CD14-positive monocyte (primary cell): Measurements from ENCODE around the gene FBXO45. TPM values are rescaled to one million over a fixed set of nuclear protein-coding genes. Genes with fewer than 3 reads are reported as not detected.

Experiments used
- DNase-seq, 3 donors: peaks; one replicate each; pipeline ENCODE4 v3.0.0-alpha.2; 2011 to 2022
- H2AFZ ChIP-seq: 2 replicates; pipeline ENCODE4 v1.6.0; 2012; ENCODE audit warnings: mild to moderate bottlenecking, low read depth, low read length, inconsistent platforms; ENCODE audit not compliant: insufficient read depth, poor library complexity, severe bottlenecking
- H3K27ac ChIP-seq, 2 donors: 1 replicate in 1 of 2; 2 replicates in 1 of 2; pipeline ENCODE4 v1.5.1; 2012 to 2013; ENCODE audit warnings: low read length in 2 of 2, control low read depth in 1 of 2, inconsistent platforms in 1 of 2, low read depth in 1 of 2, mild to moderate bottlenecking in 1 of 2
- H3K27me3 ChIP-seq, 2 donors: one replicate each; pipeline versions ENCODE4 v1.6.0 to v1.6.1; 2011 to 2013; ENCODE audit warnings: low read length in 2 of 2; ENCODE audit not compliant: control insufficient read depth in 2 of 2, insufficient read depth in 2 of 2
- H3K36me3 ChIP-seq, 2 donors: replicated peaks in 1 of 2; 1 replicate in 1 of 2; 2 replicates in 1 of 2; pipeline versions ENCODE4 v1.5.1 to v1.6.1; 2012 to 2013; ENCODE audit warnings: low read length in 2 of 2, control low read depth in 1 of 2, inconsistent platforms in 1 of 2, mild to moderate bottlenecking in 1 of 2; ENCODE audit not compliant: insufficient read depth in 2 of 2, control insufficient read depth in 1 of 2
- H3K4me1 ChIP-seq, 2 donors: 1 replicate in 1 of 2; 2 replicates in 1 of 2; pipeline versions ENCODE4 v1.5.1 to v1.6.1; 2012 to 2013; ENCODE audit warnings: low read length in 2 of 2, control low read depth in 1 of 2, inconsistent platforms in 1 of 2, mild to moderate bottlenecking in 1 of 2, moderate library complexity in 1 of 2; ENCODE audit not compliant: insufficient read depth in 2 of 2, control insufficient read depth in 1 of 2
- H3K4me2 ChIP-seq: replicated peaks from 2 replicates; pipeline ENCODE3; 2012; ENCODE audit warnings: low read length, moderate library complexity, mild to moderate bottlenecking; ENCODE audit not compliant: poor library complexity, severe bottlenecking; ENCODE audit errors: extremely low read depth
- H3K4me3 ChIP-seq, 3 experiments: fragments of 200-600 bp in 1 of 3; sonication (generic) in 1 of 3; replicated peaks in 1 of 3; 1 replicate in 2 of 3; 2 replicates in 1 of 3; pipeline ENCODE4 v1.5.1; 2011 to 2013; ENCODE audit warnings: low read length in 3 of 3, mild to moderate bottlenecking in 3 of 3, control low read depth in 2 of 3, low read depth in 2 of 3, inconsistent platforms in 1 of 3, moderate library complexity in 1 of 3
- H3K79me2 ChIP-seq: 2 replicates; pipeline ENCODE4 v1.6.0; 2012; ENCODE audit warnings: mild to moderate bottlenecking, control low read depth, inconsistent platforms, low read length, moderate library complexity; ENCODE audit not compliant: insufficient read depth
- H3K9ac ChIP-seq: 2 replicates; pipeline ENCODE4 v1.6.0; 2017; ENCODE audit warnings: low read length, mild to moderate bottlenecking; ENCODE audit not compliant: insufficient read depth, poor library complexity, severe bottlenecking
- H3K9me3 ChIP-seq, 2 donors: replicated peaks in 1 of 2; 1 replicate in 1 of 2; 2 replicates in 1 of 2; pipeline versions ENCODE4 v1.5.1 to v1.6.1; 2012 to 2013; ENCODE audit warnings: low read length in 2 of 2, control low read depth in 1 of 2; ENCODE audit not compliant: control insufficient read depth in 1 of 2, insufficient read depth in 1 of 2
- H4K20me1 ChIP-seq: 2 replicates; pipeline ENCODE4 v1.6.0; 2012; ENCODE audit warnings: mild to moderate bottlenecking, low read length, control low read depth, moderate library complexity; ENCODE audit not compliant: insufficient read depth
- H3K27ac Mint-ChIP-seq, 7 donors: one replicate each; pipeline ENCODE4 v1.8.0; 2020; ENCODE audit warnings: mild to moderate bottlenecking in 7 of 7, mixed read lengths in 7 of 7, moderate library complexity in 6 of 7, inconsistent platforms in 2 of 7
- H3K27me3 Mint-ChIP-seq, 3 donors: one replicate each; pipeline ENCODE4 v1.8.0; 2021 to 2022; ENCODE audit warnings: low read depth in 3 of 3, mild to moderate bottlenecking in 3 of 3, mixed read lengths in 3 of 3, moderate library complexity in 3 of 3, inconsistent platforms in 1 of 3
- H3K36me3 Mint-ChIP-seq, 2 donors: one replicate each; pipeline ENCODE4 v1.8.0; 2020; ENCODE audit warnings: mixed read lengths in 2 of 2, inconsistent platforms in 1 of 2, mild to moderate bottlenecking in 1 of 2
- H3K4me1 Mint-ChIP-seq: one replicate; pipeline ENCODE4 v1.8.0; 2020; ENCODE audit warnings: mild to moderate bottlenecking, mixed read lengths
- H3K4me3 Mint-ChIP-seq, 2 donors: one replicate each; pipeline ENCODE4 v1.8.0; 2020; ENCODE audit warnings: mild to moderate bottlenecking in 2 of 2, mixed read lengths in 2 of 2, moderate library complexity in 1 of 2
- H3K9me3 Mint-ChIP-seq, 7 donors: one replicate each; pipeline ENCODE4 v1.8.0; 2020 to 2022; ENCODE audit warnings: mixed read lengths in 7 of 7, mild to moderate bottlenecking in 6 of 7, moderate library complexity in 6 of 7, inconsistent platforms in 2 of 7
- WGBS: methylation state at CpG from one replicate; pipeline ENCODE4 v1.1.5; 2013; ENCODE audit warnings: missing lambda C conversion rate; ENCODE audit not compliant: insufficient coverage; 5-methylcytosine and 5-hydroxymethylcytosine counted together
- intact Hi-C, 2 donors: fragments of 100-400 bp; cut with micrococcal nuclease; formaldehyde crosslinking; loops; one replicate each; pipeline versions ENCODE4 v1.15.0 to v1.15.1; 2023
- polyA plus RNA-seq, 3 donors: library from polyadenylated mRNA; depleted of rRNA in 1 of 3; unstranded in 2 of 3; stranded (reverse) in 1 of 3; fragments of 300-500 nt in 2 of 3; fragments of >200 nt in 1 of 3; fragmentation: Illumina TruSeq in 2 of 3; gene quantifications; 1 replicate in 2 of 3; 2 replicates in 1 of 3; pipeline ENCODE4 v1.2.3, GENCODE V29; 2012 to 2021
- TF ChIP-seq, protein P1 (sequence below): fragments of 200-600 bp; IDR thresholded peaks from one replicate; pipeline ENCODE4 v1.8.0; 2022; ENCODE audit warnings: antibody characterized with exemption, mild to moderate bottlenecking

FBXO45 gene
- polyA plus RNA-seq, 3 donors: 1.8 to 2.8 (median 2.3) TPM

- no peak overlapping the region for H3K27ac ChIP-seq
- H3K4me3 ChIP-seq: no peak overlapping the region
- peaks cover 0 to 2% (median 0%) of the 10 kb centered on the region in 7 donors for H3K9me3 Mint-ChIP-seq
- intact Hi-C loops: no loop called here
- H3K27me3 Mint-ChIP-seq: peaks cover 0 to 5% (median 4%) of the 10 kb centered on the region in 3 donors
- WGBS: 68% methylated on average over 8 of the region's 18 CpGs
- no peaks in the 10 kb centered on the region for H3K36me3 ChIP-seq
- H3K79me2 ChIP-seq: no peaks in the 10 kb centered on the region
- no peak overlapping the region for H2AFZ ChIP-seq
- H3K4me1 ChIP-seq: no peaks in the 10 kb centered on the region
- peak overlapping the region in 2 of 7 donors; percentile 2 to 31 for H3K27ac Mint-ChIP-seq
- no peaks in the 10 kb centered on the region for H3K9me3 ChIP-seq
- no peaks in the 10 kb centered on the region for H3K36me3 Mint-ChIP-seq
- peak; percentile 14 to 43 (median 26) for DNase-seq
- no peak overlapping the region for H3K4me2 ChIP-seq
- H3K4me3 Mint-ChIP-seq: no peak overlapping the region
- H4K20me1 ChIP-seq: no peaks in the 10 kb centered on the region
- no peak overlapping the region for H3K9ac ChIP-seq
- H3K27me3 ChIP-seq: no peaks in the 10 kb centered on the region
- TF ChIP-seq, protein P1, sequence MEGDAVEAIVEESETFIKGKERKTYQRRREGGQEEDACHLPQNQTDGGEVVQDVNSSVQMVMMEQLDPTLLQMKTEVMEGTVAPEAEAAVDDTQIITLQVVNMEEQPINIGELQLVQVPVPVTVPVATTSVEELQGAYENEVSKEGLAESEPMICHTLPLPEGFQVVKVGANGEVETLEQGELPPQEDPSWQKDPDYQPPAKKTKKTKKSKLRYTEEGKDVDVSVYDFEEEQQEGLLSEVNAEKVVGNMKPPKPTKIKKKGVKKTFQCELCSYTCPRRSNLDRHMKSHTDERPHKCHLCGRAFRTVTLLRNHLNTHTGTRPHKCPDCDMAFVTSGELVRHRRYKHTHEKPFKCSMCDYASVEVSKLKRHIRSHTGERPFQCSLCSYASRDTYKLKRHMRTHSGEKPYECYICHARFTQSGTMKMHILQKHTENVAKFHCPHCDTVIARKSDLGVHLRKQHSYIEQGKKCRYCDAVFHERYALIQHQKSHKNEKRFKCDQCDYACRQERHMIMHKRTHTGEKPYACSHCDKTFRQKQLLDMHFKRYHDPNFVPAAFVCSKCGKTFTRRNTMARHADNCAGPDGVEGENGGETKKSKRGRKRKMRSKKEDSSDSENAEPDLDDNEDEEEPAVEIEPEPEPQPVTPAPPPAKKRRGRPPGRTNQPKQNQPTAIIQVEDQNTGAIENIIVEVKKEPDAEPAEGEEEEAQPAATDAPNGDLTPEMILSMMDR: peak; percentile 82
- peaks cover 1% of the 10 kb centered on the region for H3K4me1 Mint-ChIP-seq
Measured at GRCh38 chr3:196537319-196537984, 31.0 kb upstream of the FBXO45 start.

GRCh38 chr3:196541684-196542445 is 26.6 kb upstream of the FBXO45 start:
- Histone ChIP-seq H3K4me1 (no peaks in the 10 kb centered on the region), H3K9me3 (no peaks in the 10 kb centered on the region), H3K36me3 (no peaks in the 10 kb centered on the region), H4K20me1 (no peaks in the 10 kb centered on the region), H3K79me2 (no peaks in the 10 kb centered on the region), H3K27me3 (no peaks in the 10 kb centered on the region), H3K27ac (no peak overlapping the region), H2AFZ (no peak overlapping the region), H3K9ac (no peak overlapping the region), H3K4me2 (no peak overlapping the region), H3K4me3 (no peak overlapping the region)
- Mint-ChIP-seq H3K27ac (no peak overlapping the region), H3K4me3 (no peak overlapping the region), H3K9me3 (peaks cover 0 to 3% (median 0%) of the 10 kb centered on the region in 7 donors), H3K36me3 (no peaks in the 10 kb centered on the region), H3K4me1 (peaks cover 1% of the 10 kb centered on the region), H3K27me3 (peaks cover 0 to 1% (median 0%) of the 10 kb centered on the region in 3 donors)
- WGBS: no CpG with 5 or more reads among the region's 6 CpGs
- DNase-seq: no peak
- intact Hi-C loops: no loop called here
- TF ChIP-seq, protein P1: no peak
